Heart right ventricle (tissue), 16 donors: ENCODE results near the gene MYH16. TPM values are rescaled to one million over a fixed set of nuclear protein-coding genes. Genes with fewer than 3 reads are reported as not detected.
"Not testable (repeated sequence)": the region's sequence is repeated elsewhere in the genome, so short reads cannot be mapped to it uniquely, and the experiment has no call there.

Experiments
- ATAC-seq, 8 donors: fragments of 200-7000 bp; cut with Tn5 transposase; one replicate each; pipeline ENCODE4 v1.9.1; 2020; ENCODE audit warnings: mild to moderate bottlenecking in 8 of 8, moderate library complexity in 8 of 8, moderate number of reproducible peaks in 1 of 8
- DNase-seq, 2 donors: peaks; one replicate each; pipeline ENCODE4 v3.0.0-alpha.2; 2020
- H3K27ac ChIP-seq, 10 donors: fragments of 200-600 bp; sonication (generic) in 2 of 10; one replicate each; pipeline versions ENCODE4 v1.5.0 to v1.8.0; 2020 to 2022; ENCODE audit warnings: mild to moderate bottlenecking in 3 of 10
- H3K27me3 ChIP-seq, 7 donors: fragments of 200-600 bp; one replicate each; pipeline ENCODE4 v1.8.0; 2021 to 2022; ENCODE audit warnings: mild to moderate bottlenecking in 2 of 7
- H3K36me3 ChIP-seq, 9 donors: fragments of 200-600 bp; sonication (generic) in 1 of 9; one replicate each; pipeline versions ENCODE4 v1.5.0 to v1.8.0; 2020 to 2022; ENCODE audit warnings: mild to moderate bottlenecking in 2 of 9
- H3K4me1 ChIP-seq, 9 donors: fragments of 200-600 bp; sonication (generic) in 1 of 9; one replicate each; pipeline versions ENCODE4 v1.5.0 to v1.8.0; 2020 to 2022; ENCODE audit warnings: mild to moderate bottlenecking in 4 of 9
- H3K4me3 ChIP-seq, 10 donors: fragments of 200-600 bp; sonication (generic) in 2 of 10; one replicate each; pipeline versions ENCODE4 v1.5.0 to v1.8.0; 2020 to 2022; ENCODE audit warnings: mild to moderate bottlenecking in 7 of 10, moderate library complexity in 2 of 10
- H3K9me3 ChIP-seq, 11 donors: fragments of 200-600 bp in 10 of 11; sonication (generic) in 2 of 11; one replicate each; pipeline versions ENCODE4 v1.5.0 to v1.8.0; 2013 to 2022; ENCODE audit warnings: mild to moderate bottlenecking in 2 of 11, control low read depth in 1 of 11, moderate library complexity in 1 of 11
- CTCF ChIP-seq, 9 donors: fragments of 200-600 bp; sonication (generic) in 2 of 9; IDR thresholded peaks; one replicate each; pipeline versions ENCODE4 v1.5.0 to v1.8.0; 2021 to 2022; ENCODE audit warnings: antibody characterized with exemption in 9 of 9, mild to moderate bottlenecking in 5 of 9, moderate library complexity in 1 of 9
- WGBS, 2 donors: extraction: QIAGEN DNeasy Blood & Tissue Kit; methylation state at CpG; one replicate each; pipeline ENCODE4 v1.1.7; 2013; ENCODE audit warnings: inconsistent platforms in 1 of 2; 5-methylcytosine and 5-hydroxymethylcytosine counted together
- intact Hi-C, 10 donors: fragments of 100-400 bp; cut with DNase I; formaldehyde crosslinking; loops; one replicate each; pipeline versions ENCODE4 v1.11.1 to v1.14.2; 2022
- polyA plus RNA-seq, 2 donors: library from polyadenylated mRNA; stranded (reverse); fragments of 200-250 nt; gene quantifications; one replicate each; pipeline ENCODE4 v1.2.3, GENCODE V29; 2013
- total RNA-seq, 10 donors: library from RNA; stranded (reverse); fragmentation: NEBNext Ultra II Directional in 3 of 10; extraction: Animal tissue kit (Norgen Biotek cat#: 25700) in 3 of 10; gene quantifications; one replicate each; pipeline versions ENCODE4 v1.2.1 to v1.2.4, GENCODE V29; 2021 to 2023
- donor health status: Arrhythmogenic right ventricular cardiomyopathy.
- donor health status: ischemic (EF 13 %, LVEDD 7.1; RV severe dilation, severe dysfunction).
- donor health status: healthy with polysubstance abuse.
- donor health status: DM: no; HTN: yes; CAD: no.
- donor health status: DM: no; HTN: no; CAD: no.
- donor health status: ischemic (EF 25% LVEDD 6.9; RV normal size, moderate dysfunction).
- donor health status: ischemic (EF 25% LVEDD 5.7; RV mildly dilated, moderate dysfunction).
- donor health status: healthy.
- donor health status: DM: yes; HTN: yes; CAD: no.
- donor health status: Ischemic cardiomyopathy.
- donor health status: ischemic (EF 35%, LVEDD 5.7; RV mildly dilated, moderate dysfunction).
- donor health status: nonischemic (EF 11% LVEDD 7.7; RV severe dilation, severe dysfunction).
- donor health status: DM: yes; HTN: yes; CAD: no.
- donor health status: PGD.
- donor health status: ischemic (EF 29% LVEDD 5.4; RV normal size, mild dysfunction).
- donor health status: nonischemic (EF 23%, LVEDD 6.1; RV moderate dilation, normal function).

MYH16 gene
- total and polyA plus RNA-seq, 12 donors: not detected

DNA sequence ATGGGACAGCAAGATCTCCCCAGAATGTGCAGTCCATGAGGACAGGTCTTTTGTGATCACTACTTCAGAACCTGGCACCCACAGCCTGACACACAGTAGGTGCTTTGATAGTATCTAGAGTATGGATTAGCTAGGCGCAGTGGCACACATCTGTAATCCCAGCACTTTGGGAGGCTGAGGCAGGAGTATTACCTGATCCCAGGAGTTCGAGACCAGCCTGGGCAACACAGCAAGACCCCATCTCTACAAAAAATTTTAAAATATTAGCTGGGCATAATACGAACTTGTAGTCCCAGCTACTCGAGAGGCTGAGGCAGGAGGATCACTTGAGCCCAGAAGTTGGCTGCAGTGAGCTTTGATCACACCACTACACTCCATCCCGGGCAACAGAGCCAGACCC lies 79.6 kb downstream of the MYH16 start:
- no peak overlapping the region for H3K4me3 ChIP-seq

DNA sequence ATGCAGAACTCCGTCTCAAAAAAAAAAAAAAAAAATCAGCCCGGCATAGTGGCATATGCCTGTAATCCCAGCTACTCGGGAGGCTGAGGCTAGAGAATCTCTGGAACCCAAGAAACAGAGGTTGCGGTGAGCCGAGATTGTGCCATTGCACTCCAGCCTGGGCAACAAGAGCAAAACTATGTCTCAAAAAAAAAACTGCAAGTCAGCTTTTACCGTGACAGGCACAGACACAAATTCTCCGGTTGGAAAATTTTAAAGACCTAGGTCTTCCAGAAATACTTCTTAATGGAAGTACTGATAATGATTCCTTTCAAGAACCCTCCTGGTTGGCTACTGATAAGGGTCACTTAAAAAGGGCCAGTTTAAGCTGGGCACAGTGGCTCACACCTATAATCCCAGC lies 82.5 kb downstream of the MYH16 start:
- Histone ChIP-seq H3K27ac (no peak overlapping the region), H3K4me1 (no peaks in the 10 kb centered on the region), H3K9me3 (no peaks in the 10 kb centered on the region), H3K36me3 (peaks cover 0 to 100% (median 93%) of the 10 kb centered on the region in 9 donors), H3K27me3 (no peaks in the 10 kb centered on the region), H3K4me3 (no peak overlapping the region)
- intact Hi-C loops: no loop called here
- TF ChIP-seq CTCF (IDR thresholded peaks at IDR 0.05): no peak
- DNase-seq (no peak), ATAC-seq (no peak)
- 91 to 93% methylated on average over 7 of the region's 7 CpGs for WGBS, 2 donors

More for the DNA sequence above, 79.6 kb downstream of the MYH16 start:
- intact Hi-C loops: no loop called here
- ATAC-seq (no peak), DNase-seq (no peak)
- Histone ChIP-seq H3K27ac (no peak overlapping the region), H3K4me1 (no peaks in the 10 kb centered on the region), H3K27me3 (no peaks in the 10 kb centered on the region), H3K36me3 (peaks cover 0 to 100% (median 88%) of the 10 kb centered on the region in 9 donors), H3K9me3 (no peaks in the 10 kb centered on the region)
- TF ChIP-seq CTCF (IDR thresholded peaks at IDR 0.05): no peak
- WGBS, 2 donors: 95 to 98% methylated on average over 5 of the region's 5 CpGs

- DNase-seq: no peak
- no peak overlapping the region for H3K4me3 ChIP-seq
- peaks cover 0 to 100% (median 92%) of the 10 kb centered on the region in 9 donors for H3K36me3 ChIP-seq
- peak in 5 of 8 donors; percentile 10 to 50 (median 19) for ATAC-seq
- TF ChIP-seq CTCF (IDR thresholded peaks at IDR 0.05): no peak
- no peaks in the 10 kb centered on the region for H3K4me1 ChIP-seq
- no peaks in the 10 kb centered on the region for H3K9me3 ChIP-seq
- intact Hi-C loops: no loop called here
- H3K27me3 ChIP-seq: no peaks in the 10 kb centered on the region
- no peak overlapping the region for H3K27ac ChIP-seq
- 93 to 94% methylated on average over 16 of the region's 16 CpGs for WGBS, 2 donors
These were observed 85.3 kb downstream of the MYH16 start for GRCh38 chr7:99357701-99358490.

- DNase-seq, H3K27ac ChIP-seq, H3K27me3 ChIP-seq, ATAC-seq, H3K9me3 ChIP-seq, intact Hi-C loops, H3K4me3 ChIP-seq, H3K4me1 ChIP-seq: not testable (repeated sequence)
- WGBS, 2 donors: 93 to 94% methylated on average over 15 of the region's 15 CpGs
- H3K36me3 ChIP-seq: peaks cover 0 to 100% (median 92%) of the 10 kb centered on the region in 9 donors
These were observed 85.9 kb downstream of the MYH16 start for GRCh38 chr7:99358521-99358920.
